CD4-positive, alpha-beta memory T cell (primary cell): ENCODE data around the gene SLC17A1. TPM values are rescaled to one million over a fixed set of nuclear protein-coding genes. Genes with fewer than 3 reads are reported as not detected.

ENCODE experiments used
- CTCF ChIA-PET: fragments of 350-600 bp; sonication (Branson Sonifier 250); formaldehyde crosslinking; loops from one replicate; lab custom pipeline; 2021; ENCODE audit warnings: inconsistent platforms; ENCODE audit not compliant: partially characterized antibody; lab: Charles Lee
- POLR2A ChIA-PET: fragments of 350-600 bp; sonication (Branson Sonifier 250); formaldehyde crosslinking; loops from one replicate; lab custom pipeline; 2021; ENCODE audit not compliant: partially characterized antibody; lab: Charles Lee
- DNase-seq, 5 donors: peaks; one replicate each; pipeline versions ENCODE4 v3.0.0 to v3.0.0-alpha.2; 2020 to 2022; ENCODE audit warnings: mixed read lengths in 1 of 5
- H3K27ac ChIP-seq: one replicate; pipeline ENCODE4 v1.7.0; 2013; ENCODE audit warnings: low read depth, low read length
- H3K27me3 ChIP-seq: 2 replicates; pipeline ENCODE4 v1.7.0; 2013; ENCODE audit warnings: mild to moderate bottlenecking, low read length, moderate library complexity; ENCODE audit not compliant: insufficient read depth
- H3K36me3 ChIP-seq: 2 replicates; pipeline ENCODE4 v1.7.0; 2013; ENCODE audit warnings: mild to moderate bottlenecking, low read length, moderate library complexity; ENCODE audit not compliant: insufficient read depth
- H3K4me1 ChIP-seq: 2 replicates; pipeline ENCODE4 v1.7.0; 2013; ENCODE audit warnings: mild to moderate bottlenecking, low read length, moderate library complexity; ENCODE audit not compliant: insufficient read depth
- H3K4me3 ChIP-seq, 2 donors: one replicate each; pipeline ENCODE4 v1.7.0; 2013; ENCODE audit warnings: low read length in 2 of 2, mild to moderate bottlenecking in 1 of 2
- H3K9me3 ChIP-seq, 2 donors: one replicate each; pipeline ENCODE4 v1.7.0; 2013; ENCODE audit warnings: low read length in 2 of 2, control low read depth in 1 of 2; ENCODE audit not compliant: control insufficient read depth in 1 of 2
- H3K27ac Mint-ChIP-seq, 7 donors: one replicate each; pipeline ENCODE4 v1.8.0; 2020 to 2021; ENCODE audit warnings: mixed read lengths in 7 of 7, mild to moderate bottlenecking in 6 of 7, inconsistent platforms in 3 of 7, moderate library complexity in 3 of 7
- H3K27me3 Mint-ChIP-seq, 2 donors: one replicate each; pipeline ENCODE4 v1.8.0; 2020 to 2021; ENCODE audit warnings: mixed read lengths in 2 of 2
- H3K36me3 Mint-ChIP-seq, 2 donors: one replicate each; pipeline ENCODE4 v1.8.0; 2020 to 2021; ENCODE audit warnings: mixed read lengths in 2 of 2, inconsistent platforms in 1 of 2, mild to moderate bottlenecking in 1 of 2
- H3K4me1 Mint-ChIP-seq, 4 donors: one replicate each; pipeline ENCODE4 v1.8.0; 2020 to 2021; ENCODE audit warnings: mixed read lengths in 4 of 4, mild to moderate bottlenecking in 1 of 4
- H3K4me3 Mint-ChIP-seq, 8 donors: one replicate each; pipeline ENCODE4 v1.8.0; 2020 to 2021; ENCODE audit warnings: mixed read lengths in 8 of 8, mild to moderate bottlenecking in 7 of 8, moderate library complexity in 6 of 8, inconsistent platforms in 3 of 8
- H3K9me3 Mint-ChIP-seq, 8 donors: one replicate each; pipeline ENCODE4 v1.8.0; 2020 to 2021; ENCODE audit warnings: mixed read lengths in 8 of 8, mild to moderate bottlenecking in 5 of 8, inconsistent platforms in 3 of 8, moderate library complexity in 1 of 8
- intact Hi-C: fragments of 100-400 bp; cut with micrococcal nuclease; formaldehyde crosslinking; loops from one replicate; pipeline ENCODE4 v1.15.1; 2023
- polyA plus RNA-seq, 2 donors: library from polyadenylated mRNA; unstranded; fragments of 300-500 nt; fragmentation: Illumina TruSeq; gene quantifications; one replicate each; pipeline ENCODE4 v1.2.3, GENCODE V29; 2021
- total RNA-seq, 2 experiments: library from RNA; stranded (reverse); gene quantifications; one replicate each; pipeline ENCODE4 v1.2.3, GENCODE V29; 2021

SLC17A1 gene
- total and polyA plus RNA-seq, 4 experiments from 2014 or later = 0.19 TPM; not detected in 3

- no peaks in the 10 kb centered on the region for H3K4me1 Mint-ChIP-seq
- Histone ChIP-seq H3K4me3 (no peak overlapping the region), H3K4me1 (no peaks in the 10 kb centered on the region), H3K36me3 (no peaks in the 10 kb centered on the region), H3K9me3 (no peaks in the 10 kb centered on the region), H3K27ac (no peak overlapping the region), H3K27me3 (no peaks in the 10 kb centered on the region)
- H3K27ac Mint-ChIP-seq = no peak overlapping the region
- H3K9me3 Mint-ChIP-seq = no peaks in the 10 kb centered on the region
- peaks cover 8 to 10% of the 10 kb centered on the region in 2 donors for H3K27me3 Mint-ChIP-seq
- no peak for DNase-seq
- ChIA-PET POLR2A (no interaction called here), CTCF (no interaction called here)
- intact Hi-C loops = no loop called here
- no peaks in the 10 kb centered on the region for H3K36me3 Mint-ChIP-seq
- no peak overlapping the region for H3K4me3 Mint-ChIP-seq
Observed at GRCh38 chr6:25768566-25768965, 63.3 kb downstream of the SLC17A1 start.

GRCh38 chr6:25764611-25765010 is 67.2 kb downstream of the SLC17A1 start:
- H3K36me3 ChIP-seq = no peaks in the 10 kb centered on the region
- H3K9me3 Mint-ChIP-seq = peaks cover 0 to 2% (median 0%) of the 10 kb centered on the region in 8 donors
- H3K4me1 Mint-ChIP-seq = no peaks in the 10 kb centered on the region
- no peaks in the 10 kb centered on the region for H3K27me3 ChIP-seq
- ChIA-PET POLR2A (no interaction called here), CTCF (interaction anchor here (1.6 kb wide), 1 partner anchor 12 kb away, joined by 4 read pairs; no protein-coding TSS in a partner anchor)
- H3K36me3 Mint-ChIP-seq = no peaks in the 10 kb centered on the region
- H3K27ac ChIP-seq = no peak overlapping the region
- peaks cover 3 to 11% of the 10 kb centered on the region in 2 donors for H3K27me3 Mint-ChIP-seq
- no peaks in the 10 kb centered on the region for H3K4me1 ChIP-seq
- no peaks in the 10 kb centered on the region for H3K9me3 ChIP-seq
- no peak overlapping the region for H3K4me3 ChIP-seq
- no peak for DNase-seq
- H3K27ac Mint-ChIP-seq = no peak overlapping the region
- H3K4me3 Mint-ChIP-seq = no peak overlapping the region
- intact Hi-C loops = no loop called here

GRCh38 chr6:25757936-25758642 is 73.8 kb downstream of the SLC17A1 start:
- H3K4me1 Mint-ChIP-seq = no peaks in the 10 kb centered on the region
- ChIA-PET POLR2A (no interaction called here), CTCF (interaction anchor here (1.0 kb wide), 1 partner anchor 39 kb away, joined by 3 read pairs; no protein-coding TSS in a partner anchor)
- no peak overlapping the region for H3K27ac Mint-ChIP-seq
- no peak for DNase-seq
- intact Hi-C loops = no loop called here
- Histone ChIP-seq H3K27me3 (no peaks in the 10 kb centered on the region), H3K4me1 (no peaks in the 10 kb centered on the region), H3K9me3 (no peaks in the 10 kb centered on the region), H3K36me3 (no peaks in the 10 kb centered on the region), H3K4me3 (no peak overlapping the region), H3K27ac (no peak overlapping the region)
- H3K9me3 Mint-ChIP-seq = peaks cover 0 to 2% (median 0%) of the 10 kb centered on the region in 8 donors
- H3K27me3 Mint-ChIP-seq = peaks cover 0 to 12% of the 10 kb centered on the region in 2 donors
- H3K36me3 Mint-ChIP-seq = no peaks in the 10 kb centered on the region
- no peak overlapping the region for H3K4me3 Mint-ChIP-seq

GRCh38 chr6:25756382-25757363 is 75.2 kb downstream of the SLC17A1 start:
- no peaks in the 10 kb centered on the region for H3K4me1 Mint-ChIP-seq
- no peaks in the 10 kb centered on the region for H3K27me3 ChIP-seq

GRCh38 chr6:25755483-25755882 is 76.4 kb downstream of the SLC17A1 start:
- intact Hi-C loops = no loop called here
- peaks cover 0 to under 1% (median 0%) of the 10 kb centered on the region in 8 donors for H3K9me3 Mint-ChIP-seq
- no peaks in the 10 kb centered on the region for H3K36me3 Mint-ChIP-seq
- no peak overlapping the region for H3K4me3 ChIP-seq
- DNase-seq = no peak
- H3K27me3 Mint-ChIP-seq = peaks cover 0 to 10% of the 10 kb centered on the region in 2 donors
- H3K27me3 ChIP-seq = no peaks in the 10 kb centered on the region
- no peak overlapping the region for H3K27ac ChIP-seq
- no peaks in the 10 kb centered on the region for H3K36me3 ChIP-seq
- H3K9me3 ChIP-seq = no peaks in the 10 kb centered on the region
- ChIA-PET POLR2A (no interaction called here), CTCF (no interaction called here)
- no peaks in the 10 kb centered on the region for H3K4me1 Mint-ChIP-seq
- H3K27ac Mint-ChIP-seq = peak overlapping the region in 1 of 7 donors; percentile 1
- no peaks in the 10 kb centered on the region for H3K4me1 ChIP-seq
- no peak overlapping the region for H3K4me3 Mint-ChIP-seq

More at GRCh38 chr6:25756382-25757363, 75.2 kb downstream of the SLC17A1 start:
- no peak overlapping the region for H3K4me3 Mint-ChIP-seq
- ChIA-PET CTCF (no interaction called here), POLR2A (no interaction called here)
- H3K9me3 Mint-ChIP-seq = peaks cover 0 to 2% (median 0%) of the 10 kb centered on the region in 8 donors
- no peaks in the 10 kb centered on the region for H3K36me3 ChIP-seq
- H3K27ac Mint-ChIP-seq = no peak overlapping the region
- no peak overlapping the region for H3K27ac ChIP-seq
- no peak overlapping the region for H3K4me3 ChIP-seq
- peaks cover 0 to 10% of the 10 kb centered on the region in 2 donors for H3K27me3 Mint-ChIP-seq
- no peaks in the 10 kb centered on the region for H3K9me3 ChIP-seq
- H3K4me1 ChIP-seq = no peaks in the 10 kb centered on the region
- DNase-seq = no peak
- no peaks in the 10 kb centered on the region for H3K36me3 Mint-ChIP-seq
- intact Hi-C loops = no loop called here

GRCh38 chr6:25754535-25754934 is 77.3 kb downstream of the SLC17A1 start, which contains the start of gene SLC17A4:
Gene SLC17A4 (plus strand): TSS chr6:25754742. CDS start chr6:25761963, 7,221 bp downstream.
- Mint-ChIP-seq H3K27me3 (peaks cover 0 to 10% of the 10 kb centered on the region in 2 donors), H3K4me3 (no peak within 1 kb of the TSS), H3K27ac (no peak within 1 kb of the TSS), H3K36me3 (no peaks in the 10 kb centered on the region), H3K9me3 (no peaks in the 10 kb centered on the region), H3K4me1 (no peaks in the 10 kb centered on the region)
- intact Hi-C loops = no loop called here
- Histone ChIP-seq H3K4me3 (no peak within 1 kb of the TSS), H3K4me1 (no peaks in the 10 kb centered on the region), H3K36me3 (no peaks in the 10 kb centered on the region), H3K9me3 (no peaks in the 10 kb centered on the region), H3K27ac (no peak within 1 kb of the TSS), H3K27me3 (no peaks in the 10 kb centered on the region)
- no peak for DNase-seq
- ChIA-PET CTCF (no interaction called here), POLR2A (no interaction called here)

GRCh38 chr6:25753079-25753478 is 78.8 kb downstream of the SLC17A1 start:
- H3K4me3 ChIP-seq = no peak overlapping the region
- CTCF ChIA-PET = interaction anchor here (1.4 kb wide), 1 partner anchor 11 kb away, joined by 4 read pairs; no protein-coding TSS in a partner anchor
- H3K27ac ChIP-seq = no peak overlapping the region
- POLR2A ChIA-PET = no interaction called here
- intact Hi-C loops = no loop called here
- peaks cover 0 to 3% of the 10 kb centered on the region in 2 donors for H3K27me3 Mint-ChIP-seq
- no peaks in the 10 kb centered on the region for H3K36me3 ChIP-seq
- no peaks in the 10 kb centered on the region for H3K4me1 ChIP-seq
- H3K9me3 Mint-ChIP-seq = no peaks in the 10 kb centered on the region
- no peaks in the 10 kb centered on the region for H3K9me3 ChIP-seq
- no peaks in the 10 kb centered on the region for H3K27me3 ChIP-seq
- no peak overlapping the region for H3K4me3 Mint-ChIP-seq
- H3K4me1 Mint-ChIP-seq = no peaks in the 10 kb centered on the region
- H3K27ac Mint-ChIP-seq = no peak overlapping the region
- no peak for DNase-seq
- H3K36me3 Mint-ChIP-seq = no peaks in the 10 kb centered on the region
